OCI-M2 (cell line): Measurements from ENCODE around the gene MGST2.

Source experiments
- DNase-seq: peaks from one replicate; lab custom pipeline; 2025; ENCODE audit not compliant: unreplicated experiment; lab: John Stamatoyannopoulos, UW

Gene MGST2

GRCh38 chr4:139735381-139736273, 70.0 kb downstream of the MGST2 start:
- DNase-seq, result no peak

- DNase-seq, result no peak
These were observed 70.6 kb downstream of the MGST2 start for GRCh38 chr4:139736274-139736660.

- no peak for DNase-seq
These were observed 71.0 kb downstream of the MGST2 start for GRCh38 chr4:139736661-139737060.

GRCh38 chr4:139738846-139739613, 73.4 kb downstream of the MGST2 start:
- no peak for DNase-seq

GRCh38 chr4:139740121-139740520, 74.5 kb downstream of the MGST2 start:
- no peak for DNase-seq

GRCh38 chr4:139740531-139741041, 75.0 kb downstream of the MGST2 start:
- no peak for DNase-seq

- no peak for DNase-seq
These were observed 77.4 kb downstream of the MGST2 start for GRCh38 chr4:139743027-139743426.

- DNase-seq, result no peak
These were observed 78.6 kb downstream of the MGST2 start for GRCh38 chr4:139744232-139744631.

GRCh38 chr4:139745111-139745639, 79.6 kb downstream of the MGST2 start:
- no peak for DNase-seq

- DNase-seq, result no peak
These were observed 81.0 kb downstream of the MGST2 start for GRCh38 chr4:139746431-139747171.

GRCh38 chr4:139749338-139749737, 83.7 kb downstream of the MGST2 start:
- no peak for DNase-seq

GRCh38 chr4:139749835-139750498, 84.3 kb downstream of the MGST2 start:
- DNase-seq, result no peak

- DNase-seq, result no peak
These were observed 88.1 kb downstream of the MGST2 start for GRCh38 chr4:139753686-139754085.
